ENCODE data around the gene CARM1.

CARM1 gene

DNA sequence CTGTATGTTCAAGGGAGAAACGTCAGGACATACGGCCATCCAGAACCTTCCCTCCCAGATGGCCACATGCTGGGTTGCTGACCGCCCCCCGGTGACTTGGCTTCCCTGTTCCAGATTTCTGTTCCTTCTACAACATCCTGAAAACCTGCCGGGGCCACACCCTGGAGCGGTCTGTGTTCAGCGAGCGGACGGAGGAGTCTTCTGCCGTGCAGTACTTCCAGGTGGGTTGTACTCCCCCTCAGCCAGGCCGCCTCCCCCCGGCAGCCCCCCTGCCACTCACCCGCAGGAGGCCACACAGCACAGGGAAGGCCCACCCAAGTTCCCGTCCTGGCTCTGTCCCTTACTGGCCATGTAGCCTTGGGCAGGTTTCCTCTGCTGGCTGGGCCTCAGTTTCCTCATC is 36.6 kb downstream of the CARM1 start:
- no peak for TF ChIP-seq EZH2phosphoT487 (IDR thresholded peaks at IDR 0.05; ENCODE audit: low read length)
- TF ChIP-seq, protein P1, sequence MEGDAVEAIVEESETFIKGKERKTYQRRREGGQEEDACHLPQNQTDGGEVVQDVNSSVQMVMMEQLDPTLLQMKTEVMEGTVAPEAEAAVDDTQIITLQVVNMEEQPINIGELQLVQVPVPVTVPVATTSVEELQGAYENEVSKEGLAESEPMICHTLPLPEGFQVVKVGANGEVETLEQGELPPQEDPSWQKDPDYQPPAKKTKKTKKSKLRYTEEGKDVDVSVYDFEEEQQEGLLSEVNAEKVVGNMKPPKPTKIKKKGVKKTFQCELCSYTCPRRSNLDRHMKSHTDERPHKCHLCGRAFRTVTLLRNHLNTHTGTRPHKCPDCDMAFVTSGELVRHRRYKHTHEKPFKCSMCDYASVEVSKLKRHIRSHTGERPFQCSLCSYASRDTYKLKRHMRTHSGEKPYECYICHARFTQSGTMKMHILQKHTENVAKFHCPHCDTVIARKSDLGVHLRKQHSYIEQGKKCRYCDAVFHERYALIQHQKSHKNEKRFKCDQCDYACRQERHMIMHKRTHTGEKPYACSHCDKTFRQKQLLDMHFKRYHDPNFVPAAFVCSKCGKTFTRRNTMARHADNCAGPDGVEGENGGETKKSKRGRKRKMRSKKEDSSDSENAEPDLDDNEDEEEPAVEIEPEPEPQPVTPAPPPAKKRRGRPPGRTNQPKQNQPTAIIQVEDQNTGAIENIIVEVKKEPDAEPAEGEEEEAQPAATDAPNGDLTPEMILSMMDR (IDR thresholded peaks at IDR 0.05; ENCODE audit: low read length) = no peak
- no peak for TF ChIP-seq EZH2 (optimal IDR thresholded peaks at IDR 0.05; ENCODE audit: low read depth, low read length)
- Histone ChIP-seq H3K27ac (ENCODE audit: low read length) (no peak overlapping the region), H3K4me3 (ENCODE audit: low read length) (no peak overlapping the region), H4K20me1 (ENCODE audit: insufficient read depth, low read length) (no peaks in the 10 kb centered on the region), H3K36me3 (replicated peaks; ENCODE audit: insufficient read depth, low read length) (no peaks in the 10 kb centered on the region), H3K9me3 (replicated peaks; ENCODE audit: insufficient read depth, low read length) (no peaks in the 10 kb centered on the region), H3K79me2 (ENCODE audit: low read length) (peaks cover 17% of the 10 kb centered on the region), H3F3A (ENCODE audit: insufficient read depth, low read length) (no peaks in the 10 kb centered on the region), H3K9ac (ENCODE audit: low read length) (no peak overlapping the region), H3K4me1 (ENCODE audit: low read length) (no peaks in the 10 kb centered on the region), H3K27me3 (replicated peaks; ENCODE audit: insufficient read depth, low read length) (no peaks in the 10 kb centered on the region), H3K9me2 (replicated peaks; ENCODE audit: insufficient read depth, low read length) (no peaks in the 10 kb centered on the region), H3K4me2 (ENCODE audit: low read depth, low read length) (no peak overlapping the region), H2AFZ (ENCODE audit: low read length) (no peak overlapping the region)
- no peak for DNase-seq

DNA sequence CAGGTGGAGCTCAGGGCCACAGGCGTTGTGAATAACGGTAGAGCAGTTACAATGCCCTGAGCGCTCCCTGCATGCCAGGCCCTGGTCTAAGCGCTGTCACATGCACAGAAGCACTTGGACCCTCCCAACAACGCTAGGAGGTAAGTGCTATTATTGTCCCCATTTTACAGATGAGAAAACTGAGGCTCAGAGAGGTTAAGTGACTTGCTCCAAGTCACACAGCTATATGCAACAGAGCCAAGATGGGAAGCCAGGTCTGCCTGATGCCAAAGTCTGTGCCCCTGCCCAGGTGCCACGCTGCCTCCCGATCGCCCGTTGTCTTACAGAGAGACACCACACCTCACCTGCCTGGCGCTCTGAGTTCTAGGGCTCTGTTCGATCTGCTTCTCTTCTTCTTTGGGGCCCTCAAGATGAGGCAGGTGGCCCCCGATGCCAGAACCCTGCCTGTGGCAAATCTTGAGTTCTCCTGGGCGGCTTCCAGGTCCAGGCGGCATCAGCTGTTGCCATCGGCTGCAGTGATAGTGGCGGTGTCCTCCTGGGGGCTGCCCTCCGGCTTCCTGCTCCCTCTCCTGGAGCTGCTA is 37.1 kb downstream of the CARM1 start:
- no peak overlapping the region for H3K9ac ChIP-seq (ENCODE audit: low read length)
- H2AFZ ChIP-seq (ENCODE audit: low read length) = no peak overlapping the region
- no peaks in the 10 kb centered on the region for H3K36me3 ChIP-seq (replicated peaks; ENCODE audit: insufficient read depth, low read length)
- no peak overlapping the region for H3K4me3 ChIP-seq (ENCODE audit: low read length)
- no peaks in the 10 kb centered on the region for H4K20me1 ChIP-seq (ENCODE audit: insufficient read depth, low read length)
- H3K27ac ChIP-seq (ENCODE audit: low read length) = no peak overlapping the region
- H3K27me3 ChIP-seq (replicated peaks; ENCODE audit: insufficient read depth, low read length) = no peaks in the 10 kb centered on the region
- TF ChIP-seq EZH2phosphoT487 (IDR thresholded peaks at IDR 0.05; ENCODE audit: low read length) (no peak), EZH2 (optimal IDR thresholded peaks at IDR 0.05; ENCODE audit: low read depth, low read length) (no peak)
- TF ChIP-seq, protein P1 (IDR thresholded peaks at IDR 0.05; ENCODE audit: low read length) = no peak
- H3K9me2 ChIP-seq (replicated peaks; ENCODE audit: insufficient read depth, low read length) = no peaks in the 10 kb centered on the region
- H3F3A ChIP-seq (ENCODE audit: insufficient read depth, low read length) = no peaks in the 10 kb centered on the region
- H3K79me2 ChIP-seq (ENCODE audit: low read length) = peaks cover 12% of the 10 kb centered on the region
- H3K4me2 ChIP-seq (ENCODE audit: low read depth, low read length) = no peak overlapping the region
- no peak for DNase-seq
- H3K4me1 ChIP-seq (ENCODE audit: low read length) = no peaks in the 10 kb centered on the region
- no peaks in the 10 kb centered on the region for H3K9me3 ChIP-seq (replicated peaks; ENCODE audit: insufficient read depth, low read length)

DNA sequence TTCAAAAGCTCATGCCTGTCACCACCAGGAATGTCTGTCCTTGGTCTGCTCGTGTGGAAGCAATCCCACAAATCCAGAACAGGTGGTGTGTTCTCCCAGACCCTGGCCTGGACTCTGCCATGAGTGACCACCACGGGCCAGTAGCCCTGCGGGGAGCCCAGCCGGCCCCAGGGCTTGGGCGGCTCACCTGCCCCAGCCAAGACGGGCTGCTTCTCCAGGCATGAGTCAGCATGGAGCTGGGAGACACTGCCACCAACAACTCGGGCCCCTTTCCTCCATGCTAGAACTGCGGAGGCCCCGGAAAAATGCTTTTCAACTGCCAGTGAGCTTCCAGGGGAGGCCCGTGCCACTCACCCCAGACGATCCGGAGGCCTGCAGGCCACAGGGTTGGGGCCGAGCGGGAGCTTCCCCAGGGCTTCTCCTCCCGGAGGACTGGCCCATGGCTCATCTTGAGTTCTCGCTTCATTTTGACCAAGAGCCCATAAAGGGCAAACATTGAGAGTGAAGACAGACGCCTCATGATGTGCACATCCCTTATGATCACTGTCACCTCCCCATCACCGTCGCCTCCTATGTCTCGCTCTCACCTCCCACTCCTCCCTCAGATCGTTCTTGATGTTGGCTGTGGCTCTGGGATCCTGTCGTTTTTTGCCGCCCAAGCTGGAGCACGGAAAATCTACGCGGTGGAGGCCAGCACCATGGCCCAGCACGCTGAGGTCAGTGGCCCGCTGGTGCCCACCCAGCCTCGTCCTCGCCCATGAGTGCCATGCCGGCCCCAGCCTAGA is 40.4 kb downstream of the CARM1 start:
- no peak overlapping the region for H2AFZ ChIP-seq (ENCODE audit: low read length)
- H3K4me3 ChIP-seq (ENCODE audit: low read length) = no peak overlapping the region
- no peak for DNase-seq
- no peaks in the 10 kb centered on the region for H3F3A ChIP-seq (ENCODE audit: insufficient read depth, low read length)
- H3K9me3 ChIP-seq (replicated peaks; ENCODE audit: insufficient read depth, low read length) = no peaks in the 10 kb centered on the region
- no peaks in the 10 kb centered on the region for H4K20me1 ChIP-seq (ENCODE audit: insufficient read depth, low read length)
- no peak overlapping the region for H3K4me2 ChIP-seq (ENCODE audit: low read depth, low read length)
- no peaks in the 10 kb centered on the region for H3K79me2 ChIP-seq (ENCODE audit: low read length)
- H3K27me3 ChIP-seq (replicated peaks; ENCODE audit: insufficient read depth, low read length) = no peaks in the 10 kb centered on the region
- H3K4me1 ChIP-seq (ENCODE audit: low read length) = no peaks in the 10 kb centered on the region
- H3K27ac ChIP-seq (ENCODE audit: low read length) = no peak overlapping the region
- H3K36me3 ChIP-seq (replicated peaks; ENCODE audit: insufficient read depth, low read length) = no peaks in the 10 kb centered on the region
- no peaks in the 10 kb centered on the region for H3K9me2 ChIP-seq (replicated peaks; ENCODE audit: insufficient read depth, low read length)
- TF ChIP-seq EZH2 (optimal IDR thresholded peaks at IDR 0.05; ENCODE audit: low read depth, low read length) (no peak), EZH2phosphoT487 (IDR thresholded peaks at IDR 0.05; ENCODE audit: low read length) (no peak)
- TF ChIP-seq, protein P1 (IDR thresholded peaks at IDR 0.05; ENCODE audit: low read length) = no peak
- no peak overlapping the region for H3K9ac ChIP-seq (ENCODE audit: low read length)

Measured in MM.1S (cell line).